ENCODE results near the gene DOCK2. TPM values are rescaled to one million over a fixed set of nuclear protein-coding genes. Genes with fewer than 3 reads are reported as not detected.

DOCK2 gene
- polyA plus RNA-seq, 3 donors, result 2.6 to 3.6 (median 2.6) TPM

DNA sequence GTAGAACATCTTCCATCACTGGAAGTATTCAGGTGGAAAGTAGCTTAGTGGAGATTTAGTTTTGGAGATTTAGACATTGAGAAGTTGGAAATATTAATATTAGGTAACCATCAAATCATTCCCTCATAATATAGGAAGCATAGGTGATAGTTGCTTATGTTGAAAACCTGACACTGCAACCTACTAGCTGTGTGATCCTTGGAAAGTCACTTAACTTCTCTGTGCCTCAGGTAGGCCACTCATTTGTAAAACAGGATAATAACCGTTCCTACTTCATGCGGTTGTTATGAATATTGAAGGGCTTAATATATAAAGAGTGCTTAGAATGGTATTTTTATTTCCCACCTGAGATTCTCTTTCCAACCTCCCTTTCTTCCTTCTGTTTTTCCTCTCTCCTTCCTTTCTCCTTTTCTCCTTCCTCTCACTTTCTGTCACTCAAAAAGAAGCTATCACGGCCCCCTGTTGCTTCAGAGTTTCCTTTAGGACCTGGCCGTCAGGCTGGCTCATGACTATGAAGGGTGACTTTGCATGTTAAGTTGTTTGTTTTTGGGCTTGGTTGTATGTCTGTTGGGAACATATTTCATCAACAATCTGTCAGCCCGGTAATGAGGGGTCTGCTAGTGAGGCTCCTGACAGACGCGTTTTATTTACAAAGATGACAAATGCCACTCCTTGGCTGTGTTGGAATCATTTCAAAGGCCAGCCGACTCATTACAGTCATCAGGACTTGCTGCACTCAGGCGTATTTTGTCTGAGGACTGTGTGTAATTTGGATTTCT lies 31.0 kb downstream of the DOCK2 start:
- no peak for DNase-seq (ENCODE audit: extremely low read depth in 1 of 11, low read depth in 9 of 11, low spot score in 4 of 11)

DNA sequence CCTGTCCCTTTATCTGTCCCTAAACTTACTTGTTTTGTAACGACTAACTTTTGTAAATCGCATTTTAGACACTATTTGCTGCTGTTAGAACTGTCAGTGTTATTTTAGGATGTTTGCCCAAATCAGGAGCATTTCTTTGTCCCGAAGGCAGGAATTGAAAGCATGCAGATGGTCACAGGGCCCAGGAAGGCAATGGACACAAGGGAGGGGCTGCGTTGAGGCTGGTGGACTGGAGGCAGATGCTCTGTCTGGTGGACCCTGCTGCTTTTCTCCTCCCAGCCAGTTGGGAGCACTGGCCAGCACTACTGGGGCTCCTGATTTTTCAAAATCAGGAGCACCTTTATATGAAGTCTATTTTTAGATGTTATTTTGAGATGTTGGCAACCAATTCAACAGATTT lies 31.7 kb downstream of the DOCK2 start:
- DNase-seq (ENCODE audit: extremely low read depth in 1 of 11, low read depth in 9 of 11, low spot score in 4 of 11), result peak in 3 of 11 donors; percentile 3 to 22 (median 18)

DNA sequence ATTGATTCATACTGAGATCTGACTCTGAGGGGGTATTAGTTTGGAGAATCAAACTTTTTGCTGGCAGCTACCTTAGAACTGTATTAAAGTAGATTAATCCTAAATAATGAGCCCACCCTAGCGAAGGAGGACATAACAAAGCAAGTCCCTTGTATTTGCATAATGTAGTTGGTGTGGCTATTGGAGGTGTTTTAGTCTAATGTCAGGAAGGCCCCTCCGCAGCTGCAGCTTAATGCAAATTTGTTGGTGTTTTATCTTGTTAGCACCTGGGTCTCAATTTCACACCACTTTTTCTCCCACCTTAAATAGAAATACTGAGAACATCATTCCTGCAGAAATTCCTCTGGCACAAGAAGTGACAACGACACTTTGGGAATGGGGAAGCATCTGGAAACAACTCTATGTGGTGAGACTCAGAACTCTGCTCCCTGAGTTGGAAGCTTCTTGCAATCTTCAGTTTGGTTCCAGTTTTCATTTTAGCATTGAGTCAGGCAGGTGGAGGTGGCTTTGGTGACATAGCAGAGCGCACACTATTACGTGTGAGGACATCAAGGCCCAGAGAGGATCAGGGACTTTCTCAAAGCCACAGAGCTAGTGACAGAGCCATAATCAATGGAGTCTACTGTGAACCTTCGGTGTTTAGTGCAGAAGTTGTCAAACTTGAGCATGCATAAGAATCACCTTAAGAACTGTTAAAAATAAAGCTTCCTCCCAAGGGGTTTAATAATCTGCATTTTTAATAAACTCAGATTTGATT lies 33.9 kb downstream of the DOCK2 start:
- no peak for DNase-seq (ENCODE audit: extremely low read depth in 1 of 11, low read depth in 9 of 11, low spot score in 4 of 11)

DNA sequence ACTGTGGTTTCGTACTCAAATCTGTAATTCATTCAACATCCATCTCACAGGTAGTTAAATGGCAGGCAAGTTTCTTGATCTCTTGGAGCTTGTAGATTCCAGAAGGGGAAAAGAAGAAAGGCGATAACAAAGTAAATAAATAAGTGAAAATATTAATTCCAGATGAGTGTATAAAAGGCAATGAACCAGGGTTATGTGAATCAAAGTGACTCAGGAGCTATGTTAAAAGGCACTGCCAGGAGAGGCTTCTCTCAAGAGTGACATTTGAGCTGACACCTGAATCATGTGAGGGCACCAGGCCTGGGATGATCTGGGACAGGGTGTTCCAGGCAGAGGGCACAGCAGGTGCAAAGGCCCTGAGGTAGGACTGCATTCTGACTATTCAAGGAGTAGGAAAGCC lies 45.0 kb downstream of the DOCK2 start:
- DNase-seq (ENCODE audit: extremely low read depth in 1 of 11, low read depth in 9 of 11, low spot score in 4 of 11), result no peak

DNA sequence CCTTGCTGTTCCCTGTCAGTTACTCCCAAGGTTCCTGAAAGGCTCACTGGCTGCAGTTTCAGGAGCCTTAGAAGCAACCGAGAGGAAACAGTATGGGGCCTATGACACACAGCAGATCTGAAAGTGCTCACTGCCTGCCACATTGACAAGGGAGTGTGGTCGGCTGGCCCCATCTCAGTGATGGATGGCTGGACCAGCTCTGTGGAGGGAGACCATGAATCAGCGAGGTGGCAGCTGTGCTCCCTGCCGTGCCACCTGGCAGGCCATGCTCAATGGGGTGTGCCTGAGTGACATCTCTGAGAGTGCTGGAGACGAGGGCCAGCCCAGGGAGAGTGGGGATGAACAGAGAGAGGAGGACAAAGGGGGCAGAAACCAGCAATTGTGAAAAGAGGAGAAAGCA lies 49.1 kb downstream of the DOCK2 start:
- peak in 3 of 11 donors; percentile 22 to 44 (median 40) for DNase-seq (ENCODE audit: extremely low read depth in 1 of 11, low read depth in 9 of 11, low spot score in 4 of 11)

DNA sequence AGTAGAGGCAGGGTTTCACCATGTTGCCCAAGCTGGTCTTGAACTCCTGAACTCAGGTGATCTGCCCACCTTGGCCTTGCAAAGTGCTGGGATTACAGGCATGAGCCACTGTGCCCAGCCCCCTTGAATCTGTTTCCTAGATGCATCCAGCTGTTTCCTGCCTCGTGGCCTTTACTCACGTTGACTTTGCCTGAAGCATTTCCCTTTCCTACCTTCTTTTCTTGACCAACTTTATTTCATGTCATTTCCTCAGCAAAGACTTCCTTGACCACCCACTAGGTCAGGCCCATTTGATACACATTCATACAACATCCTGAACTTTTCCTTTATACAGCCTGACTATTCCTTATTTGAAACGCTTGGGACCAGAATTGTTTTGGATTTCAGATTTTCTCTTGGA lies 51.0 kb downstream of the DOCK2 start:
- no peak for DNase-seq (ENCODE audit: extremely low read depth in 1 of 11, low read depth in 9 of 11, low spot score in 4 of 11)

DNA sequence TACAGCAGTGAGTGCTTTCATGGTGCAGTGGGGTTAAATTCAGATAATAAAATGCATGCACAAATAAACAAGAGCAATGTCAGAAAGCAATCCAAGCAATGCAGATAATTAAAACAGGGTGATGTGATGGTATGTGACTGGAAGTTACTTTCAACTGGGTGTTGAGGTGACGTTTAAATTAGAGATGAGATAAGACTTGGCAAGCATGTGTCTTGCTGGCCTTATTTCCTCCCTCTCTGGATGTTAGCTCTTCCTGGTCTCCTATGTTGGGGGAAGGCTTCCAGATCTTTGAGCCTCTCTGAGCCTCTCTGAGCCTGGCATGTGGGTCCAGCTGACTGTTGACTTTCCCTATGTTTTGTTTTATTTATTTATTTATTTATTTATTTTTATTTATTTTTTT lies 54.4 kb downstream of the DOCK2 start:
- DNase-seq (ENCODE audit: extremely low read depth in 1 of 11, low read depth in 9 of 11, low spot score in 4 of 11), result no peak

DNA sequence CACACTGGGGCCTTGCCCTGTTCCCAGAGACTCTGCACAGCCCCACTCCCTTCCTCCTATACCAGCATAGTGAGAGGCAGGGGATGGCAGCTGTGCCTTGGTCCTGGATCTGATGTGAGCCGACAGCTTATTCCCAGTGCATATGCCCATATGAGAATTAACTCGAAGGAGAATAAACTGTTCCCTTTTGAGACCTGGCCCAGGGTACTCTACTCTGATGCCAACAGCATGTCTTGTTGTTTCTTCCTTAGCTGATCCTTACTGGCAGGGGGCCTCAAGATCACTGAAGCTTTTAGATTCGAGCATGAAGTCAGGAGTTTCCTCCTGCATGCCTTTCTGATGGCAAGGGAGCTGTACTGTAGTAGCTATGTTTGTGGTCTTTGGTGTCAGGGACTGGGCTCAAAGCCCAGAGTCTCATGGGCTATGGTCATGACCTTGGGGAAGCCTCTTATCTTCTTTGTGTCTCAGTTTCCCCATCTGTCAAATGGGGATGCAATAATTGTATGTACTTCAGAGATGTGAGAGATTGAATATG lies 57.1 kb downstream of the DOCK2 start:
- DNase-seq (ENCODE audit: extremely low read depth in 1 of 11, low read depth in 9 of 11, low spot score in 4 of 11), result no peak

DNA sequence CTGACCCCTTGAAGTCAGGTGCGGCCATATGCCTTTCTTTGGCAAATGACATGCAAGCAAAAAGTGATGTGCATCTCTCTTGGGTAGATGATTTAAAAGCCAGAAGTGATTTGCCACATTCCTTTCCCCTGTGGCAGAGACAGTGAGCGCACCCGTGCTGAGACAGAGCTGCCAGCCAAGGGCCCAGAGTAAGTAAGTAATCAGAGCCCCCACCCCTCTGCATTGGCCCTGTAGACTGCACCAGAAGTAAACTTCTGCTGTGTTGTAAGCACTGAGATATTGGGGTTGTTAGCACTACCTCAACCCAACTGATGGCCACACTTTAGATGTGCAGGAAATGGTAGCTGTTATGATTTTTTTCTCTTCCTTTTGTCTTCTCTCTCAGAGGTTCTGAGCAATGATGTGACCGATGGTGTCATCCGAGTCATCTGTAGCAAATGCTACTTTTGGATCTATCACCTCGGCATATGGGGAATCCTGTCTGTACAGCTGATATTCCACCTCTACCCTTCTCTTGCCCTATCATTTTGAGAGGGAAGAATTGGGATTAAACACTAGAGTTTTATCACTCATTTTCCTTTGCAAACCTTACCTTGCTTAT lies 58.0 kb downstream of the DOCK2 start:
- DNase-seq (ENCODE audit: extremely low read depth in 1 of 11, low read depth in 9 of 11, low spot score in 4 of 11), result no peak

DNA sequence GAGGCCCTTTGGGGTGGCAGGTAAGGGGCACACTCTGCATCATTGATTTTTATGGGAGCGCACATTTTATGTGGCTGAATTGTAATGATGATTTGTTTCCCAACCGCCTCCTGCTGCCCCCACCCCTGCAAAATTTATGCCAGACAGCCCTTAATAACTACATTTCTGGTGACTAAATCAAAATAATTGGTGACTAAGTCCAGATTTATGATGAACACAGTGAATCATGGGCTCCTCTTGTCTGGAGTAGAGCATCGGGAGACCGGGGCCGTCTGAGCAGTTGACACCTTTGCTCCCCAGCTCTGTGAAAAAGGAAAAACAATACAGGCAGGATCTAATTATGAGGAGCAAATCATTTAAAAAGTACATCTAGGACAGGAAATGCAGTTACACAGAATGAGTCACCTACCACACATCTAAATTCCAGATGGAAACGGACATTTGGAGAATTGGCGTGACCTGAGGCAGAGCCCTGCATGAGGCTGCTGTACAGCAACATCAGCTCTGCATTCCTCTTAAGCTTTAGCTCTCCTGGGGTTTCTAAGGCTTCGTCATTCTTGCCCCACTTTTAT lies 58.9 kb downstream of the DOCK2 start:
- no peak for DNase-seq (ENCODE audit: extremely low read depth in 1 of 11, low read depth in 9 of 11, low spot score in 4 of 11)

DNA sequence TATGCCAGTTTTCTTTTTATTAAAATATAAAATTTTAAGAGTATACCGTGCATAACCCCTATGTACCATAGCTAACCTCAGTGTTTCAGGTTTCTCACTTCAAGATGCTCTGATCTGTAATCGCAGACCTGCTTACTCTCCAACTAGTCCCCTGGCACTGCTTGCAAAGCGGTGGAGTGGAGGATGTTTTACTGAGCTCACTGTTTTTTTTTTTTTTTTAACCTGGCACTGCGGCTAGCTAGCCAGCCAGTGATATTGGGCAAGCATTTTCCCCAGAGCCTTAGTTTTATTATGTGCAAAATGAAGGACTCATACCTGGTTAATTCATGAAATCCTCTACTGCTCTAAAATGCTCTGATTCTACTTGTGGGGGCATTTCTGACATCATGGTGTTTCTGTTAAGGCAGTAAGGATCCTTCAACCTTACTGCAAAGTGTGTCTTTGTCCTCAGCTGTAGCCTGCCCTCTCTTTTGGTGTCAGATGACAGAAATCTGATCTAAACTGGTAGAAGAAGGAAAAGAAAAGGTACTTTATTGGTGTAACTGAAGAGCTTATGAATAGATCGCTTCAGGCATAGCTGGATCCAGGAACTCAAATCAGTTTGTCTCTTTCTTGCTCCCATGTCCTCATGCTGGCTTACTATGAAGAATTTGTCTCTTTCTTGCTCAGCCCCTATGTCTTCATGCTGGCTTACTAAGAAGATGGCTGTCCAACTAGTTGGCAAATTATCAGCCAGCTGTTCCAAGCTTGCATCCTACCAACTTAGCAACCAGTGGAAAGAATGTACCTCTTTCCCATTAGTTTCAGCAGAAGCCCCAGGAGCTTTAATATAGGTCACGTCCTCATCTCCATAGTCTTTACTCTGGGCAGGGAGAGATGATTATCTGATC lies 59.8 kb downstream of the DOCK2 start:
- no peak for DNase-seq (ENCODE audit: extremely low read depth in 1 of 11, low read depth in 9 of 11, low spot score in 4 of 11)

DNA sequence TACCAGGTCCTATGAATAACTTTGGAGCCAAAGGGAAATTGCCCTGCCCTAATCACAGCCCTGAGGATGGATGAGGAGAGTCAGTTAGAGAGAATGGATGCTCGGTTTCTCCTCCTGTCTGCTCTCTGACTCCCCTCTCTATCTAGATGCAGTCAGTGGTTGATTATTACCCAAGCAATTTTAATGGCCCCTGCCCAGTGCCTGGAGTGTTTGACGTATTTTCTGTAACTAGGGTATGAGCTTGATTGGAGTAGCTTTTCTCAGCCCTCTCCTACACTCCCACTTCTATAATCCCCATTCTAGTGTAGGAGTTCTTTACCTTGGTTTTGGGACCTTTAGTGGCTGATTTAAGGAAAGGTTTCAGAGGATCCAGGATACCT lies 60.4 kb downstream of the DOCK2 start:
- no peak for DNase-seq (ENCODE audit: extremely low read depth in 1 of 11, low read depth in 9 of 11, low spot score in 4 of 11)

DNA sequence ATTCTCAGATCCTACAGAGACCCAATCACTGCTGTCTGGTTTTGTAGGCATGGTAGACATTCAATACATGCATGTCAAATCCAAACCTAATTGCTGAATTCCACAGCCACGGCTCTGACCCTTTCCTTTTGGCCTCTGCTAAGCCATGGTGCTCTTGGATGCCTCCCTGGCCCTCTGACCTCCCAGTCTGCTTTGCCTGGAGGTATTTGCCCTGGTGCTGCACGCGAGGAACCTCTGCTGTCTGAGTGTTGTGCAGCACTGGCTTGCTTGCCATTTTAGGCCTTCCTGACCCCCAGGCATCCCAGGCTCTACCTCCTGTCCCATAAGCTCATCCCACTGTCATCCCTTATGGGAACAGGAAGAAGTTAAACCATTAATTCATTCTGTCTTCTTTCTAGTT lies 60.9 kb downstream of the DOCK2 start:
- DNase-seq (ENCODE audit: extremely low read depth in 1 of 11, low read depth in 9 of 11, low spot score in 4 of 11), result no peak

DNA sequence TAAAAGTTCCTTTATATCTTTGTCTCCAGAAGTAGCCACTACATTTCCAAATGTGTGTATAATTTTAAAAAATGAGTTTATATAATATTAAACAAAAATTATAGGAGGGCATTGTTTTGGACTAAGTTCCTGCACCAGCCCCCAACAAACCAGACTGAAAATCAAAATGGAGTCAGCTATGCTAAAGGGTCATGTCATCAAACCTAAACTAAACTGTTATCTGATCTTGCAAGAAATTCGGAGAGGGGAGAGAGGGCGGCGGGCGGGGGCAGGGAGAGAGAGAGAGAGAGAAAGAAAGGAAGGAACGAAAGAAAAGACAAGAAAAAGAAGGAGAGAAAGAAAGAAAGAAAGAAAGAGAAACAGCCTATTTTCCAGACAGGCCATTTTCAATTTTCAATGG lies 63.5 kb downstream of the DOCK2 start:
- no peak for DNase-seq (ENCODE audit: extremely low read depth in 1 of 11, low read depth in 9 of 11, low spot score in 4 of 11)

DNA sequence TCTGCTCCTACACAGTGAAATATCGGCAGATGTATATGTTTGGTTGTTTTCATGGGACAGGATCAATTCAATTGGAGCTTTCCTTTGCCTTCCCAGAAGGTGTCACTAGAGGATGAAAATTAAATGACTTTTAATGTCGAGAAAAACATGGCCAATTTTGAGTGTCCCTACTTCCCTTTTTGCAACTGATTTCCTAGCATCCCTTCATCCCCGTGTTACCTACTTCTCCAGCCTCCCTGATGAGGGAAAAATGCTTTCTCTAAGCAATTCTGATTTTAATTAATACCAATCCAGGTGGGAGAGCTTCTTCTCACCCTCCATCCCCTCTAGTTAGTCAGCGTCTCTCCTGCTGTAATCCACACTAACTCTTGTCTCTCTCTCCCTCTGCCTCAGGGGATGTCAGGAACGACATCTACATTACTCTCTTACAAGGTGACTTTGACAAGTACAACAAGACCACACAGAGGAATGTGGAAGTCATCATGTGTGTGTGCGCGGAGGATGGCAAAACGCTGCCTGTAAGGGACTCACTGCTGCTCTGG lies 64.9 kb downstream of the DOCK2 start:
- DNase-seq (ENCODE audit: extremely low read depth in 1 of 11, low read depth in 9 of 11, low spot score in 4 of 11), result no peak

DNA sequence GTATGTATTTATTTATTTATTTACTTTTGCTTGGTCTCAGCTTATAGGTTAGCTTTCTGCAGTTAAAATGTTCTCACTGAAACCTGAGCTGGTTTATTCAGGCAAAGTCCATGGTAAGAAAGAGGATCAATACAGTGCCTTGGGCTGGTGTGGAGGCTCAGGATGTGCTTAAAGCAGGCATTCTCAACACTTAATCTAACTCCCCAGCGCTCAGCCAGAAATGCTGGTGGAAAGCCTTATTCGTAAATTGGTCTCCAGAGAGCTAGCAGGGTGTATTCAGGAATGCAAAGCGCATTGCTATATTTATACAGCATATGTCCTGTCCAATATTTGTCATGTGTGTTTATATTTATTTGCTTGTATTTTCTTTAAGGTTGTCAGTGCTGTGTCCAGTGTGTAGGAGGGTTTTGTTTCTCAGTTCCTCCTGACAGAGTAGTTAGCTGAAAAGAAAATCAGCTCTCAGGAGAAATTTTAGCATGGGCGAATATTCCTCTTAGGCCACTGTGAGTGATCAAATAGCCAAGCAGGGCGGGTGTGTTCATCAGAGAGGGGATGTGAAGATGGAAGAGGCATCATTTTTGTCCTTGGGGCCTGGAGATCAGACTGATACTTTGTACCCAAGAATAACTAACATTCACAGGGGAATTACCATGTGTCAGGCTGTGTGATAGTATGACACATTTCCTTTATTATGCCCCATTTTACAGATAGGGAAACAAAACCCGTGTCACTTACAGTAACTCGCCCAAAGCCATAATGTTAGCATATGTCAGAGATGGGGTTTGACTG lies 65.8 kb downstream of the DOCK2 start:
- DNase-seq (ENCODE audit: extremely low read depth in 1 of 11, low read depth in 9 of 11, low spot score in 4 of 11), result no peak

DNA sequence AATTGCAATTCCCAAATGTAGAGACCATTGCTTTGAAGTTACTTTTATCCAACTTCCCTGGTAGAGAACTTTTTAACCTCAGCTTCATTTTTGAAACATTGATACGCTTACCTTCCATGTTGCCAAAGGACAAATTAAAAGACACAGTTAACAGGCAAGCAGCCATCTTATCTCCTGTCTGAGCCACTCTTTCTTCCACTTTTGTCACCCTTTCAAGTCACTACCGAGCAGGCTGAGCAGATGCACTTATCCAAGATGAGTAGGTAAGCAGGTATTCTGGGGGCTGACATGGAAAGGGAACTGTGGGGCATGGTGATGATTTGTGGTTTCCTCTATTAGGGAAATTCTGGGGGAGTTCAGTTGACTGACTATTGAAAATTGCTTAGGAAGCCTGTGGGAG lies 66.7 kb downstream of the DOCK2 start:
- no peak for DNase-seq (ENCODE audit: extremely low read depth in 1 of 11, low read depth in 9 of 11, low spot score in 4 of 11)

DNA sequence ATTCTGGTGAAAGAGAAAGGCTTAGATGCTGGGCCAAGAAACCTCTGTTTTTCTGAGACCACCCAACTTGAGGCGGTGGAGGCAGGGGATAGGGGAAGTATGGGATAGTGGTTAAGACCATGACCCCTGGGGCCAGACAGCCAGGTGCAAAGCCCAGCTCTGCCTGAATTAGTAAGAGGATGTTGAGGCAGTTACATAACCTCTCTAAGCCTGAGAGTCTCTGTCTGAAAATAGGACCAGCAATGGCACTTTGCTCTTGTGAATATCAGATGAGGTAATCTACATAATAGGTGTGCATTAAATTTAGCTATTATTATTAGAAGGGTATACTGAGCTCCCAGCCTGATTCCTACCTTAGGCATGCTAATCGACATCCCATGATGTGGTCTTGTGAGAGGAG lies 68.2 kb downstream of the DOCK2 start:
- DNase-seq (ENCODE audit: extremely low read depth in 1 of 11, low read depth in 9 of 11, low spot score in 4 of 11), result no peak
